LNCAP (cell line): ENCODE results near the gene DSCAML1.

Source experiments
- TF ChIP-seq, protein P1 (sequence below): fragments of 450-650 bp; IDR thresholded peaks from 2 replicates; pipeline ENCODE4 v1.5.1; 2017; ENCODE audit warnings: mild to moderate bottlenecking

Gene DSCAML1

DNA sequence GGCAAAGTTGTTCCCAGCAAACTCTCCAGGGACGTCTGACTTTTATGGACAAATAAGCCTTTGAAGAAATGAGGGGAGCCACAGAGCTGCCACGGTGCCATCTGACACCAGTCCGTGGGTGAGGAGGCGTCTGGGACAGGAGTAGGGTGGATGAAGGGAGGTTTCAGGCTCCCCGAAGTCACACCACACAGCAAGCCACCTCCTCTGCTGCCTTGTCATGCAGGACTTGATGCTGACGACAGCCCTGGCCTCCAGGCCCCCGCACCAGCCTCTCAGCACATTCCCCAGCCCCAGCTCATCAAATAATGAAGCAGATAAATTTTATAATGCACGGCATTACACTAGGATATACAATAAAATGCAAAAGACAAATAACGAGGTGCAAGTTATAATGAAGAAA is 312.9 kb downstream of the DSCAML1 start:
- TF ChIP-seq, protein P1, sequence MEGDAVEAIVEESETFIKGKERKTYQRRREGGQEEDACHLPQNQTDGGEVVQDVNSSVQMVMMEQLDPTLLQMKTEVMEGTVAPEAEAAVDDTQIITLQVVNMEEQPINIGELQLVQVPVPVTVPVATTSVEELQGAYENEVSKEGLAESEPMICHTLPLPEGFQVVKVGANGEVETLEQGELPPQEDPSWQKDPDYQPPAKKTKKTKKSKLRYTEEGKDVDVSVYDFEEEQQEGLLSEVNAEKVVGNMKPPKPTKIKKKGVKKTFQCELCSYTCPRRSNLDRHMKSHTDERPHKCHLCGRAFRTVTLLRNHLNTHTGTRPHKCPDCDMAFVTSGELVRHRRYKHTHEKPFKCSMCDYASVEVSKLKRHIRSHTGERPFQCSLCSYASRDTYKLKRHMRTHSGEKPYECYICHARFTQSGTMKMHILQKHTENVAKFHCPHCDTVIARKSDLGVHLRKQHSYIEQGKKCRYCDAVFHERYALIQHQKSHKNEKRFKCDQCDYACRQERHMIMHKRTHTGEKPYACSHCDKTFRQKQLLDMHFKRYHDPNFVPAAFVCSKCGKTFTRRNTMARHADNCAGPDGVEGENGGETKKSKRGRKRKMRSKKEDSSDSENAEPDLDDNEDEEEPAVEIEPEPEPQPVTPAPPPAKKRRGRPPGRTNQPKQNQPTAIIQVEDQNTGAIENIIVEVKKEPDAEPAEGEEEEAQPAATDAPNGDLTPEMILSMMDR, result no peak

DNA sequence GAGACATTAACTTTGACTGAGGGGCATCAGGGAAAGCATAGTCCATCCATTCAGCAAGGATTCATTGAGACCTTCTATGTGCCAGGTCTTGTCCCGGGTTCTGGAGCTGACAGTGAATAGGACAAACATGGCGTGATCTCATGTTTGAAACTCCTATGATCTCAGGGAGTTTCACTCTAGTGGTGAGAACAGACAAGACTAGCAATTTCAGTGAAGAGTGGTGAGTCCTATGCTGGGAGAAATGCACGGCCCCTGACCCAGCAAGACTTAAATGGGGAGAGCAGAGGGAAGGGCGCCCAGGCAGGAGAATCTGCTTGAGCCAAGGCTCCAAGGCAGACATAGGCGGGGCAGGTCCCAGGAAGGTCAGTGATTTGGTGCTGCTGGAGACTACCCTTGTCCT is 313.6 kb downstream of the DSCAML1 start:
- TF ChIP-seq, protein P1, result no peak

DNA sequence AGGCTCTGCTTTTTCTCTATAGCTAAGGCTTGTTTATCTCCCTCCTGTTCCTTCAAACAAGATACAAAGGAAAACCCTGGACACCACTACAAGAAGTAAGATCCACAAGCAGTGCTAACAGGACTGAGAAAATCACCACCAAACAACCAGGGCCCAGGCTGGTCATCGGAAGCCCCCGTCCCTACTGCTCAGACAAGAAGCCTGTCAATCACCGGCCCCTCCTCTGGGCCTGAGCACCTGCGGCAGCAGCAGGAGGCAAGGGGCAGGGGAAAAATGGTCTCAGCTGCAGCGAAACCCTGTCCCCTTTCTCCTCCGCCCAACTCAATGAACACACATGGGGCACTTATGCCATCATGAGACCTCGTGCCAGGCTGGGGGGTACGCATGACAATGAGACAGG is 314.1 kb downstream of the DSCAML1 start:
- TF ChIP-seq, protein P1, result no peak

DNA sequence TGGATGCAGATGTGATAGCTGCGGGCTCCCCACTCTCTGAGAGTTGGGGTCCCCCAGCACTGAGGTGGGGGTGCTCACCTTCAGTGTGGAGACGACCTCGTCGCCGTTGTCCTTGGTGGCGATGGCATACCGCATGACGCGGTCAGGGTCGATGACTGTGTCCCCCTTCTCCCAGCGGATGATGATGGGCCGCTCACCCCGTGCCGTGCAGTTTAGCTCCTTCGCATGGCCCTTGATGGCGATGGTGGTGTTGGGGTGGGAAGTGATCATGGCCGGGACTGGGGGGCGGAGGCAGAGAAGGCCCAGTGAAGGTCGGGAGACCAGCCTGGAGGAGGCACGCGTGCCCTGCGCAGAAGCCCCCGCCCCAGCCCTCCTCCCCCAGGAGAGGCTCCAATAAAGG is 315.1 kb downstream of the DSCAML1 start:
- TF ChIP-seq, protein P1, result no peak

DNA sequence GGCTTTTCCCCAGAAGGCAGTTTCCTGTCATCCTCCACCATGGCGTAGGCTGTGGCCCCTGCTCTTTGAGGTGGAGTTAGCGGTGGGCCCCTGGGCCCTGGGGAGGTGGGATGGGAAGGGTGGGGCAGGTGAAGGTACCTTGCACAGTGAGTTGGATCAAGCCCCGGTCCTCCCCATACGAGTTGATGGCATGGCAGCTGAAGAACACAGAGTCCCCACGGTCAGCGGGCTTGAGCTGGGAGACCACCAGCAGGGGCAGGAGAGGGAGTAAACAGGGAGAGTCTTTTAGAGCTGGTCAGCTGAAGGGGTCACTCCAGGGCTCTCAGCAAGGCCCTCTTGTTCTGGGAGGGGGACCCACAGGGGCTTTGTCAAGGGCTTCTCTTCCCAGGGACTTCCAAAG is 316.0 kb downstream of the DSCAML1 start:
- TF ChIP-seq, protein P1, result no peak

DNA sequence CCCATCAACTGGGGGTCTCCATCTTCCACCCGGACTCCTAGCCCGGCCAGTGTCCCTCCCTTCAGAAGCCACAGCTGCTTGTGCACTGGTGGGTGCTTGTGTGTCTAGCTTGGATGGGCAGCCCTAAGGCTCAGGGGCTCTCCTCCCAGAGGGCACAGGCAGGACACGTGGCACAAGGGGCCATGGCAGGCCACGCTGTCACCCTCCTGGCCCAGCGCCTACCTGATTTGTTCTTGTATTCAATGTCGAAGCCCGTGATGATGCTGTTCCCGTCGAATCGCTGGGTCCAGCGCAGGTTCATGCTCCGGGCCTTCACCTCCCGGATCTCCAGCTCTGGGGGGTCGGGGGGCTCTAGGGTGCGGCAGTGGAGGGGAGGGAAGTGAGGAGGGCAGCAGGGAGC is 316.8 kb downstream of the DSCAML1 start:
- TF ChIP-seq, protein P1, result no peak

DNA sequence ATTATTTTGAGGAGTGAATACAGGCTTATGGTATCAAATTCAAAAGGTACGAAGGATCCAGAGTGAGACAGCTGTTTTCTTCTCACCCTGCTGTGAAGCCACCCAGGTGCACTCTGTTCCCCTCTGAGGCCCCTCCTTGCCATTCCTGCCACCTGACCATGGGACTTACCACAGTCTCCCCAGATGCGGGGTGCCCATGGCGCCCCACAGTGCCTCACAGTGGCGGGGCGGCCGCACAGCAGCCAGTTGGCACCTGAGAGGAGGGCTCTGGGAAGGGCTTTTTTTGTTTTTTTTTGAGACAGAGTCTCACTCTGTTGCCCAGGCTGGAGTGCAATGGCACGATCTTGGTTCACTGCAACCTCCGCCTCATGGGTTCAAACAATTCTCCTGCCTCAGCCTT is 317.6 kb downstream of the DSCAML1 start:
- TF ChIP-seq, protein P1, result peak; percentile 40

DNA sequence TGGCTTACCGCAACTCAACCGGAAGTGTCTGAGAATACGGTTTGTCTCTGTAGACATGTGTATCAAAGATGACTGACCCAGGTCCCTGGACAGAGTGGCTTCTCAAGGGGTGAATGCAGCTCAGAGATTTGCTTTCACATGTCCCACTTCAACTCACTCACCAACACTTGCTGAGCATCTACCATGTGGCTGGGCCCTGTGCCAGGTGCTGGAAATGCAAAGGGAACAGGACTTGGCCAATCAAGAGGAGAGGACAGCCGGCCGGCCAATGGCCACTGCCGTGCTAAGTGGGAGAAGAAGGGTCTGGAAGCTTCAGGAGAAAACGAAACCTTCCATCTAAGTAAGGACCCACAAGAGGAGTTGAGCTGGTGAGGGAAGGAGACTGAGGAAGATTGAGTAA is 318.1 kb downstream of the DSCAML1 start:
- TF ChIP-seq, protein P1, result no peak
